H1 (cell line): Measurements from ENCODE around the gene STARD13.

Experiments used
- BRCA1 ChIP-seq: IDR thresholded peaks from 2 replicates; pipeline ENCODE4 v1.6.1; 2012; ENCODE audit warnings: low read depth, low read length, improper control_type of control experiment
- CBX8 ChIP-seq: fragments of 300-800, 300-1000 bp; sonication (generic); IDR thresholded peaks from 2 replicates; pipeline ENCODE4 v1.7.1; 2016; ENCODE audit warnings: low read depth, low read length, borderline replicate concordance
- CTCF ChIP-seq, 3 experiments: IDR thresholded peaks; 1 replicate in 2 of 3; 2 replicates in 1 of 3; pipeline versions ENCODE4 v1.5.1 to v1.6.1; 2011; ENCODE audit warnings: low read length in 3 of 3, mild to moderate bottlenecking in 3 of 3, inconsistent platforms in 2 of 3, low read depth in 1 of 3, moderate library complexity in 1 of 3; ENCODE audit not compliant: insufficient read depth in 1 of 3; ENCODE audit errors: control extremely low read depth in 1 of 3
- EGR1 ChIP-seq: IDR thresholded peaks from 2 replicates; pipeline ENCODE4 v1.6.1; 2011; ENCODE audit warnings: low read depth, low read length, borderline replicate concordance
- EZH2 ChIP-seq: fragments of 200-600 bp; sonication (generic); IDR thresholded peaks from 2 replicates; pipeline ENCODE4 v1.7.1; 2012; ENCODE audit warnings: low read depth, mild to moderate bottlenecking, moderate library complexity, low read length, inconsistent platforms; ENCODE audit not compliant: severe bottlenecking
- POLR2A ChIP-seq, 2 experiments: IDR thresholded peaks; 1 replicate in 1 of 2; 2 replicates in 1 of 2; pipeline ENCODE4 v1.6.1; 2011; ENCODE audit warnings: low read depth in 2 of 2, low read length in 2 of 2, mild to moderate bottlenecking in 2 of 2; ENCODE audit errors: control extremely low read depth in 1 of 2
- ZNF274 ChIP-seq: IDR thresholded peaks from 2 replicates; pipeline ENCODE4 v1.7.0; 2012; ENCODE audit warnings: low read length, borderline replicate concordance; ENCODE audit errors: extremely low read depth

GRCh38 chr13:33168321-33168960, 117.1 kb downstream of the STARD13 start:
- TF ChIP-seq BRCA1 (no peak), CTCF (IDR thresholded peaks at IDR 0.05; ENCODE audit: control extremely low read depth in 1 of 3, insufficient read depth in 1 of 3, low read depth in 1 of 3, low read length in 3 of 3) (no peak), EZH2 (no peak), CBX8 (no peak), ZNF274 (no peak), EGR1 (no peak), POLR2A (IDR thresholded peaks at IDR 0.05; ENCODE audit: control extremely low read depth in 1 of 2, low read depth in 2 of 2, low read length in 2 of 2) (no peak)
